Activated T-helper 1 cell treated with Interleukin-2 at 50 U/mL for 16 hours (primary cell): ENCODE results near the gene TRPC4.
"Not testable (repeated sequence)": the region's sequence is repeated elsewhere in the genome, so short reads cannot be mapped to it uniquely, and the experiment has no call there.

Experiments
- DNase-seq: peaks from one replicate; pipeline ENCODE4 v3.0.0-alpha.2; 2020; ENCODE audit warnings: low read depth

The TRPC4 gene

DNA sequence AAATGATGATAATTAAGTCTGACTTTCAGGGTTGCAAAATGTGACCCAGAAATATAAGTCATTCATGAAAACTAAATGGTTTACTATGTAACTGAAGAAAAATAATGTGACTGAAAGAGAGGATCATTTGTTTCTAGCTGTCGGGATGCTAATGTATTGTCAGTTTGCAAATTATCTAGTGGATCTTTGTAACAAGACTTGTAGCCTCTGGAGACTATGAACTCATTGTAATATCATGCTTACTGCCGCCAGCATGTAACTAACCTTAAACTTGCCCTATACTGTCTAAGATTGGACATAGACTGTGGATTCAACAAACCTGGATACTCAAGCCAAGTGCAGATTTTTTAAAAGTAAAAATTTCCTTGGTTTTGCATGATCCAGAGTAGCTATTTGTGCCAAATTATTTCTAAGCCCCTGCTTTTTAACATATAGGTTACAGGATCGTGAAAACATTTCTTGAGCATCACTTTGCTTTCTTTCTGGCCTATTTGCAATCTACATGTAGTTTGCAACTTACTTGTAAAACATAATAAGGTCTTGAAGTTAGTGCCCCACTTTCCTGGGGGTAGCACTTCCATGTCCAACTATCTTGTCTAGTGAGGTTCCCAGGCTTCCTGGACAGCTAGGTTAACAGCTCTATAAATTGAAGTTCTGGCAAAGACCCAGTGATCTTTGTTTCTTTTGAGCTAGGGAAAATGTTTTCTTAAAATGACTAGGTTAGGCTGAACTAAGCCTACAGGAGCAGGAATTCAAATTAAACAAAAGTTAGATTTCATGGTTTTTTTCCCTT is 267.7 kb downstream of the TRPC4 start:
- no peak for DNase-seq

DNA sequence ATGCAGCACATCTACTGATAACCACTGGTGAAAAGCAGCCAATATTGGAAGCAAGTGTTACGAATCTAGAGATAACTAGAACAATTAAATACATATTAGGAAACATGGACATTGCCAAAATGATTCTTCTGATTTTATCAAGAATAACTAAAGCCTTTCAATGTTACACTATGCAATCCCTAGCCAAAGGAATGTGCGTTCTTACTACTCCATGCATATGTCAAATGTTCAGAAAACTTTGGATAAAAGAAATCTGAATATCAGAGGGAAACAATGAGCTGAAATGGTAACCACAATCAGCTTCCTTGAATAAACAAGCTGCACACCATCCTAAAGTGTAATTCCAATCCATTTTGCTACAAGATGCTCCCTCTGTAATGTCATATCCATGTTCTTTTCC is 270.1 kb downstream of the TRPC4 start:
- DNase-seq: no peak

DNA sequence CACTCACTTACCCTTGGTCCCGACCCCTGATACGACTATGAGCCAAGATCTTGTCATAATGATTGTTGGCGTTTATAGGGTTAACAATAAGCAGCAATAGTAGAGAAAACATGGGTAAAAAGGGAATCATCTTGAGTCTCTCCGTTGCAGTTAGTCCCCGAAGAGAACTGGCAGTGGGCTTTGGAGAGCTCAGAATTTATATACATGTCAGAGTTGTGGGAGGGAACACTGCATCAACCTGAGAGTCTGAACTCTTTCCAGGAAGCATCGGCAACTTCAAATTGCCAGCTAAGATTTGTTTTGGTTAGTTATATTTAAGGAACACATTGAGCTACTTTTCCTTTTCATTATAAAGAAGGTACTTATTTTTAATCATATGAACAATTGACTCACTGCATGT is 271.0 kb downstream of the TRPC4 start, which contains the start of gene POSTN:
Gene POSTN, minus strand, starts transcription at position 172 of the 400 bp plus-strand sequence. Its CDS starts 42 bp downstream, at position 130.
- DNase-seq: no peak

DNA sequence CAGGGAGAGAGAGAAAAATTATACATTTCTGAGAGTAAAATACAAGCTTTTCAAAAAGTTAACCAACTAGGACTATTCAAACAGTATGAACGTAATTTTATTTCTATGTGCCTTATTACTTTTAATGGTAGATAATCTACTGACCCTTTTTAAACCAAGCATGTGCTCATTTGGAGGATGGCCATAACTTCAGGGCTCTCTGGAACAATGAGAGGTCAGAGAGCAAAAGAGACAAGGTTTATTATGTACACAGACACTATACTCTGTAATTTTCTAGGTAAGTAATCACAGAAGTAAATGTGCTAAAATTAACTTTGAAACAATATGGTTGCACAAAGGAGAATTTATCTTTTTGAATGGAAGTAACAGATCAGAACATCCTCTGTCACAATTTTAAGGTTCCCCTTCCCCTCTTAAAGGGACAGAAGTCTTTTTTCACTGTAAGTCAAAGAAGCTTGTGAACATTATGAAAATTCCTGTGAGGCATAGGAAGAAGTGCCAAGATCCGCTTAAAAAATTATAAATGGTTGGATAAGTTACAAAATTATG is 272.0 kb downstream of the TRPC4 start:
- DNase-seq: no peak

DNA sequence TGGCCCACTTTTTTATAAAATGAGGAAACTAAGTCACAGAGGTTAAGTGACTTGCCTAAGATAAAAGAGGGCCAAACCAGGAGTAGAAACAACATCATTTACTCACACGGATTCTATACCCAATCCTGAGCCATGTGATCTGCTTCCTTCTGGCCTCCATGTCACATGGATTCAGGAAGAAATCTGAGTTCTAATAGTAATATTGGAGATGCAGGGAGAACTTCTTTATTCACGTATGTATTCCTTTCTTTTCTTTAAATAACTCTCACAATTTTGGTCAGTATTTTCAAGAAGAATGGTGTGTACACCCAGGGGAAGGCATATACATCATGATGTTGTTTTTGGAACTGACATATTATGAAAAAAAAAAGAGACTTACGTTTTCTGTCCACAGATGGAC is 272.8 kb downstream of the TRPC4 start:
- no peak for DNase-seq

DNA sequence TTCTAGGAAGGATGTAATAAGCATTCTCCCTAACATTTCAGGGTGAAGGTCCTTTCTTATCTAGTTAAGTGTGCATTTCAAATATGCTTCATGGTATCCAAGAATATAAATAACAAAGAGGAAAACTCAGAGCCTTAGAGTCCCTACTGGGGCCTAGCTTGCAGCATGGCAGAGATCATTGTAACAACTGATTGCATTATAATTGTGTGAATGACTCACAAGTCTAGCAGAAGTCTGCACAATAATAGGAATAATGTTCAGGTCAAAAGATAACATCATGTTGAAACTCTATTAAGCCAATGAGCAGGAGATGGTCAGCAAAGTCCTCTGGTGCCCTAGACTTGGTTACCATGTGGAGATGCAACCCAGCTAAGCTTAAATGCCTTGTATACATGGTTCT is 274.4 kb downstream of the TRPC4 start:
- no peak for DNase-seq

DNA sequence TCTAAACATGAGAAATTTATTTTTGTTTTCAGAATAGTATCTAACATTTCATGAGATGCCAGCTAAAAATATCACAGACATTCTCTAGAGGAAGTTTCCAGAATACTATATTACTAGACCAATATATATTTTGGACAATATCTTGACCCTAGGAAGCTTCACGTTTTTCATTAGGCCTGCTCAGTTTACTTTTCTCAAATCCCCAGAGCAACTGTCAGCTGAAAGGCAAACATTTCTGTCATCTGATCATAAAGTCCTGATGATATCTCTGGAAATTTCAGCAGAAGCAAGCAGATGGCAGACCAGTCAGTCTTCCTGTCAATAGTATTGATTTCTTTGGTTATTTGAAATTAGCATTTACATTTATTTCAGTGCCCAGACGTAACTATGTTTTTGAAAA is 275.0 kb downstream of the TRPC4 start:
- no peak for DNase-seq

DNA sequence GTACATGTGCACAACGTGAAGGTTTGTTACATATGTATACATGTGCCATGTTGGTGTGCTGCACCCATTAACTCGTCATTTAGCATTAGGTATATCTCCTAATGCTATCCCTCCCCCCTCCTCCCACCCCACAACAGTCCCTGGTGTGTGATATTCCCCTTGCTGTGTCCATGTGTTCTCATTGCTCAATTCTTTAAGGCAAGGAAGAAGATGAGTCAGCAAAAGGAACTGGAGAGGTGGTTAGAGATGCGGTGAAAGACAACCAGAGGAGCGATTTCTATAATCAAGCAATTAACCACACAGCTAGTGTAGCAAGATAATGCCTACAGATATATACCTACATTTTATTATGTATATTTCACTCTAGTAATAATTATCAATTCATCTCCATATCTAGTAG is 280.2 kb downstream of the TRPC4 start:
- not testable (repeated sequence) for DNase-seq

DNA sequence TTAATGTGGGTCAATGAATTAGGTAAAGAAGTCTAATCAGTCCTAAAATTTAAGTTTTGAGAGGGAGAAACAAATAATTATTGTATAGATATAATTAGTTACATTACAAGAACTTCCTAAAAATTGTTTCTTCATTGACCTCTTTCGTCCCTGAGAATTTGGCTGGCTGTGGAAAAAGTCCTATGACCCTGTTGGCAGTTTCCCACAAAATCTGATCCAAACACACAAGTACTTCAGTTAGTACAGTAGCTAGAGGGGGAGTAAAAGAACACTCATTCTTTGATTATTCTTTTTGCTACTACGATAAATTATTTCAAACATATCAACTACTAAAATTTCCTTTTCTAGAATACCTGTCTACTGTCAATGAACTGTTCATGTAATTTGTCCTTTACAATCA is 282.3 kb downstream of the TRPC4 start:
- no peak for DNase-seq
